D721Med (cell line): ENCODE measurements around the gene SPTBN5.

Experiments
- DNase-seq: peaks from one replicate; pipeline ENCODE4 v3.0.0; 2011; ENCODE audit warnings: low spot score; ENCODE audit not compliant: insufficient read length
- FAIRE-seq: peaks from 2 replicates; lab custom pipeline; 2011; peaks lifted over from hg19 to GRCh38; lab: Jason Lieb, UNC
- CTCF ChIP-seq: IDR thresholded peaks from 2 replicates; pipeline ENCODE4 v1.5.1; 2012; ENCODE audit warnings: mild to moderate bottlenecking, control low read depth; ENCODE audit not compliant: insufficient read depth; ENCODE audit errors: missing control alignments

SPTBN5 gene

GRCh38 chr15:41932101-41932500 lies 38.2 kb upstream of the SPTBN5 start:
- DNase-seq: no peak
- TF ChIP-seq CTCF: no peak
- no peak for FAIRE-seq

GRCh38 chr15:41930867-41931222 lies 37.0 kb upstream of the SPTBN5 start:
- FAIRE-seq (no peak), DNase-seq (no peak)
- TF ChIP-seq CTCF: no peak

GRCh38 chr15:41930221-41930866 lies 36.5 kb upstream of the SPTBN5 start:
- FAIRE-seq (no peak), DNase-seq (no peak)
- no peak for TF ChIP-seq CTCF

GRCh38 chr15:41928637-41929620 lies 35.1 kb upstream of the SPTBN5 start:
- DNase-seq (no peak), FAIRE-seq (no peak)

GRCh38 chr15:41928100-41928499 lies 34.2 kb upstream of the SPTBN5 start:
- no peak for FAIRE-seq
- DNase-seq: no peak
- no peak for TF ChIP-seq CTCF

More at GRCh38 chr15:41928637-41929620, 35.1 kb upstream of the SPTBN5 start:
- TF ChIP-seq CTCF: no peak

GRCh38 chr15:41927536-41927935 lies 33.7 kb upstream of the SPTBN5 start:
- FAIRE-seq (no peak), DNase-seq (no peak)
- TF ChIP-seq CTCF: no peak
